ENCODE measurements around the gene SPDYE4.

Gene SPDYE4

DNA sequence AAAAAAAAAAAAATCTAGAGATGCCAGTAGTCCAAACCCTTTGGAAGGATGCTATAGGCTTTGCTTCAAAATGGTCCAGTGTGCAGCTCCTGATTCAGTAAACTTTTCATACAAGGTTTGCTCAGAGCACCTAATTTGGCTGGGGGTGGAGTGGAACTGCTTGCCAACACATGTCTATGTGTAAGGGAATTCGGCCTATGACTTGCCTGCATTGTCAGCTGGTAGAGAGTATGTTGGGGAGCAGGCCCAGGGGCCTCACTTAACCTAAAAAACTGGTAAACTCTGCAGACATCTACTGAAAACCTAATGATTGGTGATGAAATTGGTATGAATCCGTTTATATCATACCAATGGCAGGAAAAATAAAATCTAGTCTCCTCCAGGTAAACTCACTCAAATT lies 42.3 kb upstream of the SPDYE4 start:
- in situ Hi-C loops (cut with MboI; ENCODE audit: low sequenced_read_pairs, unreplicated experiment): no loop called here
- no peak for DNase-seq (ENCODE audit: low spot score)
- TF ChIP-seq, protein P1, sequence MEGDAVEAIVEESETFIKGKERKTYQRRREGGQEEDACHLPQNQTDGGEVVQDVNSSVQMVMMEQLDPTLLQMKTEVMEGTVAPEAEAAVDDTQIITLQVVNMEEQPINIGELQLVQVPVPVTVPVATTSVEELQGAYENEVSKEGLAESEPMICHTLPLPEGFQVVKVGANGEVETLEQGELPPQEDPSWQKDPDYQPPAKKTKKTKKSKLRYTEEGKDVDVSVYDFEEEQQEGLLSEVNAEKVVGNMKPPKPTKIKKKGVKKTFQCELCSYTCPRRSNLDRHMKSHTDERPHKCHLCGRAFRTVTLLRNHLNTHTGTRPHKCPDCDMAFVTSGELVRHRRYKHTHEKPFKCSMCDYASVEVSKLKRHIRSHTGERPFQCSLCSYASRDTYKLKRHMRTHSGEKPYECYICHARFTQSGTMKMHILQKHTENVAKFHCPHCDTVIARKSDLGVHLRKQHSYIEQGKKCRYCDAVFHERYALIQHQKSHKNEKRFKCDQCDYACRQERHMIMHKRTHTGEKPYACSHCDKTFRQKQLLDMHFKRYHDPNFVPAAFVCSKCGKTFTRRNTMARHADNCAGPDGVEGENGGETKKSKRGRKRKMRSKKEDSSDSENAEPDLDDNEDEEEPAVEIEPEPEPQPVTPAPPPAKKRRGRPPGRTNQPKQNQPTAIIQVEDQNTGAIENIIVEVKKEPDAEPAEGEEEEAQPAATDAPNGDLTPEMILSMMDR (IDR thresholded peaks at IDR 0.05; ENCODE audit: borderline replicate concordance, control extremely low read depth, extremely low read depth, insufficient read depth, missing control alignments): no peak

DNA sequence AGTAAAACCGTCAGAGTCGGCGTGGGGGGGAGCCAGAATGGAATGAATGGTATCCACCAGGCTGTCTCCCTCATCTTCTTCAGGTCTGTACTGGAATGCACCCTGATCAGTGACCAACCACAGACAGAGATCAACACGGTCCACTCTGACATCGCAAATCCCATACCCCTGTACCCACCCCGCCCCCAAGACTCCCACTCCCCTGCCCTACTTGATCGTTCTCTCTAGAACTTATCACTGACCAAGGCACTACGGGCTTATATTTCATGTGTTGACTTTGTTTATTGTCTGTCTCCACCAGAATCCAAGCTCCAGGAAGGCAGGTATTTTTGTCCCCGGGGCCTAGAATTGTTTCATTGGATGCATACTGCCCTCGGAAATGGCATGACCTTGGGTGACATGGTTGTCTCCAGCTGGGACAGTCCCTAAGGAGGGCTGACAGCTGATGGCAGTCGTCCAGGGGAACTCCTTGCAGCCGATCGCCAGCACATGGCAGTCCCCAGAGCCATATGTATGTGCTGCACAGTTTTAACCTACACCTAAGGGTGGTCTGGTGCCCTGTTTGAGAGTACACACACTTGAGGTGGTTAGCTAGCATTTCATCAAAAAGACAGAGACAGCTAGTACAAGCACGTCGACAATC lies 41.3 kb upstream of the SPDYE4 start:
- DNase-seq (ENCODE audit: low spot score): no peak
- in situ Hi-C loops (cut with MboI; ENCODE audit: low sequenced_read_pairs, unreplicated experiment): no loop called here
- TF ChIP-seq, protein P1 (IDR thresholded peaks at IDR 0.05; ENCODE audit: borderline replicate concordance, control extremely low read depth, extremely low read depth, insufficient read depth, missing control alignments): no peak

DNA sequence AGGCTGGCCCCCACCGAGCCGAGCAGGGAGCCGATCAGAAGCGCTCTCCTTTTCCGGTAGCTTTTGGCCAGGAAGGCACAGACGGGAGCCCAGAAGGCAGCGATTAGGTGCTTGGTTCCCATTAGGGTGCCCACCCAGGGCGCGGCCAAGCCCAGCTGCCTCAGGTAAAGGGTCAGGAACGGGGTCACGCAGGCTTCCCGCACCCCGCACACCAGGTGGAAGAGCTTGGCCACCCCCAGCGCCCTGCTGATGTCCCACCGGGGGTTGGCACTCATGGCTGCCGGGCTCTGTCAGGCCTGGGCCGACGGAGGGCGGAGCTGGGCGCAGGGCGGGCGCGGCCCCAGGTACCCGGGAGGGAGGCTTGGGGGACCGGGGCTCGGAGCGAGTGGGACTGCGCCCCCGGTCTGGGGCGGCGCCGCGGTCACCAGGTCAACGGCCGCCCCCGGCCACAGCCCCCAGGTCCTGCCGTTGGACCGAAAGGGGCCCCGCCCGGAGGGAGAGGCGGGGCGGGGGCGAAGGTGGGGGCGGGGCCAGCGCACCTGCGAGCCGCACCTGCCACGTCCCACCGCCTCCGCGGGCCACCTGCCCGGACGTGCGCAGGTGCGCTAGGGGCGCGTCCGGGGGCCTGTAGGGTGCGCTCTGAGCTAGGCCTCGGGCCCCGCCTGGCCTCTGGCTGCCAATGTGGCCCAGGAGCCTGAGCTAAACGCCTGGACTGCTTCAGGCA lies 40.7 kb upstream of the SPDYE4 start, which contains the start of gene MFSD6L:
TSS of gene MFSD6L (minus strand) at position 520 of the 724 bp plus-strand sequence. CDS start at position 275, 245 bp downstream.
- in situ Hi-C loops (cut with MboI; ENCODE audit: low sequenced_read_pairs, unreplicated experiment): no loop called here
- DNase-seq (ENCODE audit: low spot score): no peak
- TF ChIP-seq, protein P1 (IDR thresholded peaks at IDR 0.05; ENCODE audit: borderline replicate concordance, control extremely low read depth, extremely low read depth, insufficient read depth, missing control alignments): no peak

DNA sequence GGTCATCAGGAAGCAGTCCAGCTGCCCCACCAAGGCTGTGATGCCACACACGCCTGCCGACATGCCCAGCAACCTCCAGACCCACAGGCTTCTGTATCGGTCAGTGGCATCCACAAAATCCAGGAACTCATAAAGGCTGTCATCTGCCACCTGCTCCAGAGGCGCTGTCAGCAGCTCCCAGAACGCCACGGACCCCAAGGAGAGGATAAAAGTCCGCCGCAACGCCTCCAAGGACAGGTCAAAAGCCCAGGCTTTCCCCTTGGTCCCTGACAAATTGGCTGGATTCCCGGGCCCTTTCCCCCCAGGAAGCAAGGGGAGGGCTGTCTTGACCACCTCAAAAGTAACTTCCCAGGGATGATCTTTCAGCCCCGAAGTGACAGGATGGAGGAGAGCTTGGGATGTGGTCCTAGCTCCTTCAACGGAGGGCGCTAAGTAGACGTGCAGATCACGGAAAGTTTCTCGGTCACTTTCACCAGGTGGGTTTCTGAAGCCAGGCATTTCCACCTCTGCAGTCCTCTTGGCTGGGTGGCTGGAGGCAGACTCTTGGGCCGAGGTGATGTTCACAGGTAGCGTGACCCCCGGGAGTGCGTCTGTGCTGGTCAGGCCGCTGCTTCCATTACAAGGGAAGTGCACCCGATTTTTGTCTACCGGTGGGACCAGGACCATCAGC lies 40.0 kb upstream of the SPDYE4 start:
- no peak for DNase-seq (ENCODE audit: low spot score)
- TF ChIP-seq, protein P1 (IDR thresholded peaks at IDR 0.05; ENCODE audit: borderline replicate concordance, control extremely low read depth, extremely low read depth, insufficient read depth, missing control alignments): no peak
- in situ Hi-C loops (cut with MboI; ENCODE audit: low sequenced_read_pairs, unreplicated experiment): no loop called here

DNA sequence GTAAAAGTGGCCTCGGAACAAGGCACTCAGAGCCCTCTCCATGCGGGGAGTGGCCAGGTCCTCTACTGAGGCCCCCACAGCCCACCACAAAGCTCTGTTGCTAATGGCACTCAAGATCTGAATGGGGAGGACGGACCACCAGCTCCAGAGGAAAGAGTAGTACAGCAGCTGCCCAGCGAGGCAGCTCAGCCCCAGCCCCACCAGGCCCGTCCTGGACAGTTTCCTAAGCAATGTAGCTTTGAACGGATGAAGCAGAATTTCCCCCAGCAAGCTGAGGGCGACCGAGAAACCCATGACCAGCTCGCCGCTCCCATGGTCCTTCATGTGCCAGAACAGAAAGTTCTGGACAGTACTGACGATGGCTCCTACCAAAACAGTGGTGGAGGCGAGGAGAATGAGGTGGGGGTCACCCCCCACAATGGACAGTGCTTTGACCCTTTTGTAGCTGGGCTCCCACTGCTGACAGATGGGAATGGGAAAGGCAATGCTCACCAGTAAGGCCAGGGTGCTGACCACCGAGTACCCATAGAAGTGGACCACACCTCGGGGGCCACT lies 39.4 kb upstream of the SPDYE4 start:
- in situ Hi-C loops (cut with MboI; ENCODE audit: low sequenced_read_pairs, unreplicated experiment): no loop called here
- no peak for DNase-seq (ENCODE audit: low spot score)
- TF ChIP-seq, protein P1 (IDR thresholded peaks at IDR 0.05; ENCODE audit: borderline replicate concordance, control extremely low read depth, extremely low read depth, insufficient read depth, missing control alignments): no peak

DNA sequence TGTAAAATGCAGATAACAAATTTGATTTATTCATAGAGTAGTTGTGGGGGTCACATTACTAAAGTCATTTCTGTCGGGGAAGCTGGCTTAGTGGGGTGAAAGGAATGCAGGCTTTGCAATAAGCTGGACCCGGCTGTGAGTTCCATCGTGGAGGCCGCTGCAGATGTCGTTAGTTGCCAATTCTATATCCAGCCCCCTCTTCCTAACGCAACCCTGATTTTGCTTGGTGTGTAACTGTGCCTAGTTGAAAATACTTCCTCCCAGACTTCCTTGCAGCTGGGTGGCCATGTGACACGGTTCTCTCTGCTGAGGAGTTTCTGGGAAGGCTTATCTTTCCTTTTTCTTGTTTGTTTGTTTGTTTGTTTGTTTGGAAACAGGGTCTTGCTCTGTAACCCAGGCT lies 36.3 kb upstream of the SPDYE4 start:
- TF ChIP-seq, protein P1 (IDR thresholded peaks at IDR 0.05; ENCODE audit: borderline replicate concordance, control extremely low read depth, extremely low read depth, insufficient read depth, missing control alignments): no peak
- DNase-seq (ENCODE audit: low spot score): no peak
- in situ Hi-C loops (cut with MboI; ENCODE audit: low sequenced_read_pairs, unreplicated experiment): no loop called here

Measured in GM13976 (cell line).